HG03378 (cell line): ENCODE measurements around the gene TMEM182.

Experiments
- ATAC-seq: cut with Tn5 transposase; IDR thresholded peaks from one replicate; pipeline ENCODE4 v1.9.1; 2021; ENCODE audit warnings: mild to moderate bottlenecking, moderate library complexity; ENCODE audit not compliant: unreplicated experiment

TMEM182 gene

GRCh38 chr2:102850888-102851287 lies 89.1 kb downstream of the TMEM182 start:
- ATAC-seq = no peak

GRCh38 chr2:102852867-102853266 lies 91.0 kb downstream of the TMEM182 start:
- ATAC-seq = no peak
